ENCODE results near the gene CCDC127.

The CCDC127 gene

GRCh38 chr5:188488-189481 is 29.2 kb downstream of the CCDC127 start:
- ATAC-seq, result peak; percentile 96
- no peak for TF ChIP-seq CSDC2 (CRISPR knock-in tag; IDR thresholded peaks at IDR 0.05)
- TF ChIP-seq PATZ1 (CRISPR knock-in tag; IDR thresholded peaks at IDR 0.05; ENCODE audit: borderline replicate concordance), result no peak
- TF ChIP-seq OSR1 (CRISPR knock-in tag; IDR thresholded peaks at IDR 0.05), result no peak
- TF ChIP-seq ZNF8 (CRISPR knock-in tag; IDR thresholded peaks at IDR 0.05), result no peak
- TF ChIP-seq ISL1 (CRISPR knock-in tag; IDR thresholded peaks at IDR 0.05), result no peak
- no peak for TF ChIP-seq TOX (CRISPR knock-in tag; IDR thresholded peaks at IDR 0.05; ENCODE audit: borderline replicate concordance)
- TF ChIP-seq BACH2 (CRISPR knock-in tag; IDR thresholded peaks at IDR 0.05; ENCODE audit: borderline replicate concordance), result no peak

- TF ChIP-seq ZNF565 (CRISPR knock-in tag; conservative IDR thresholded peaks at IDR 0.05; ENCODE audit: low read depth) (no peak), ZFP30 (CRISPR knock-in tag; IDR thresholded peaks at IDR 0.05) (no peak), RARB (CRISPR knock-in tag; IDR thresholded peaks at IDR 0.05) (no peak)
- ATAC-seq, result no peak
Measured at GRCh38 chr5:187617-188451, 30.1 kb downstream of the CCDC127 start.

- ATAC-seq, result no peak
- TF ChIP-seq RARB (CRISPR knock-in tag; IDR thresholded peaks at IDR 0.05) (no peak), ZNF565 (CRISPR knock-in tag; conservative IDR thresholded peaks at IDR 0.05; ENCODE audit: low read depth) (no peak), PATZ1 (CRISPR knock-in tag; IDR thresholded peaks at IDR 0.05; ENCODE audit: borderline replicate concordance) (no peak), ZNF70 (CRISPR knock-in tag; IDR thresholded peaks at IDR 0.05) (no peak), BACH2 (CRISPR knock-in tag; IDR thresholded peaks at IDR 0.05; ENCODE audit: borderline replicate concordance) (no peak), ZFP3 (CRISPR knock-in tag; IDR thresholded peaks at IDR 0.05) (no peak)
Measured at GRCh38 chr5:187042-187431, 30.9 kb downstream of the CCDC127 start.

GRCh38 chr5:186091-187041 is 31.6 kb downstream of the CCDC127 start:
- no peak for TF ChIP-seq ARNTL (CRISPR knock-in tag; IDR thresholded peaks at IDR 0.05; ENCODE audit: borderline replicate concordance, low read depth)
- no peak for TF ChIP-seq ZFP30 (CRISPR knock-in tag; IDR thresholded peaks at IDR 0.05)
- no peak for TF ChIP-seq ISL1 (CRISPR knock-in tag; IDR thresholded peaks at IDR 0.05)
- TF ChIP-seq CREB5 (CRISPR knock-in tag; IDR thresholded peaks at IDR 0.05; ENCODE audit: low read depth), result no peak
- no peak for TF ChIP-seq PPARA (CRISPR knock-in tag; IDR thresholded peaks at IDR 0.05; ENCODE audit: borderline replicate concordance)
- ATAC-seq, result no peak
